Putamen (tissue), 1 donor: ENCODE measurements around the gene AMBRA1.
"Not testable (repeated sequence)": the region's sequence is repeated elsewhere in the genome, so short reads cannot be mapped to it uniquely, and the experiment has no call there.

Experiments used
- DNase-seq: peaks from one replicate; pipeline ENCODE4 v3.0.0-alpha.2; 2016; ENCODE audit warnings: low spot score

AMBRA1 gene

GRCh38 chr11:46529928-46530574 lies 63.8 kb downstream of the AMBRA1 start:
- DNase-seq: no peak

DNA sequence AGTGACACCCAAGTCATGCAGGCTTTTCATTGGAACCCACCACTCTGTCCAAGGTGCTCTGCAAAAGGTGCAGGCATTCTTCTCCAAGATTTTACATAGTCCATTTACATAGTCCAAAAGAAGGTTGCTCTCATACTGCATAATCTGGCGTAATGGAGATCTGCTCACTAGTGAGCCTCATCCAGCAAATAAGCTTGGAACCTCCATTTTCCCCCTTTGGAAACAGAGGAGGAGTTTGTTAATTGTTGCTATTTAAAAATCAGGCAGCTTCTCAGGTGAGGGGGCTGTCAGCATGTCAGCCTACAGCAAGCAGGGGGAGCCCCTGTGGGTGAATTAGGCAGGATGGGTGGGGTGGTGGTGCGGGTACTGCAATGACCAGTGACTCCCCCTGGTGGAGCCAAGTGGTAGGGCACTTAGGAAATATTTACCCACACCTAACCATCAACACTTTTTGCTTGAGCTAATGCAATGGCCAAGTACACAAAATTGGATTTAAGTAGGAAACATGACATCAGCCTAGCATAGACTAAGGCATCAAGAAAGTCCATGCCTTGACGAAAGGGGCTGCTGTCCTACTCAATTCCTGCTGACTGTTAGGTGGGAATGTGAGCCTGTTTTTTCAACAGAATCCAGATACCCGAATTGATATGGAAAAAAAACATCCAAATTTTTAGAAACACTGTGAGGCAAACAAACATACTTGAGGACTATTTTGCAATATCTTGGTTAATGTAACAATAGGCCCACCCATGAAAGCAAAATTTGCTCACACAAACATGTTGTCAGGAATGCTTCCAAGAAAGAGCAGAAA lies 64.5 kb downstream of the AMBRA1 start:
- peak; percentile 70 for DNase-seq

DNA sequence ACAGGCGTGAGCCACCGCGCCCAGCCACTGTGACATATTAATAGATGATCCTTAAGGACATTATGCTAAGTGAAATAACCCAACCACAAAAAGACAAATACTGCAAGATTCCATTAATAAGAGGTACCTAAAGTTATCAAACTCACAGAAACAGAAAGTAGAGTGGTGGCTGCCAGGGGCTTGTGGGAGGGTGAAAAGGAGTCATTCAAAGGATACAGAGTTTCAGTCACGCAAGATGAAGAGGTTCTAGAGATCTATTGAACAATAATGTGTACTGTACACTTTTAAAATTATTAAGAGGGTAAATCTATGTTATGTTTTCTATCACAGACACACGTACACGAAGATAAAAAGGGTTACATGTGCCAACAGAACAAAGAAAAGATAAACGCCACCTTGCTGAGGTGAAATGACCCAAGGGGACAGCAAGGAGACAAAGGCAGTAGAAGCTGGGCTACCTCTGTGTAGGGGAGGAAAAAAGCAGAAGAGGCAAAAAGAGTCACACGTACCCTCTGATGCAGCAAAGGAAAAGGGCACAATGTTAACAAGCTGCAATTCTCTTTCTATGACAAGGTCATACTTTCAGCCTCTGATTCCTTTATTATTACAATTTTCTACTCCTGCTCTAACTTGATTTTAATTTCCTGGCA lies 65.3 kb downstream of the AMBRA1 start:
- no peak for DNase-seq

DNA sequence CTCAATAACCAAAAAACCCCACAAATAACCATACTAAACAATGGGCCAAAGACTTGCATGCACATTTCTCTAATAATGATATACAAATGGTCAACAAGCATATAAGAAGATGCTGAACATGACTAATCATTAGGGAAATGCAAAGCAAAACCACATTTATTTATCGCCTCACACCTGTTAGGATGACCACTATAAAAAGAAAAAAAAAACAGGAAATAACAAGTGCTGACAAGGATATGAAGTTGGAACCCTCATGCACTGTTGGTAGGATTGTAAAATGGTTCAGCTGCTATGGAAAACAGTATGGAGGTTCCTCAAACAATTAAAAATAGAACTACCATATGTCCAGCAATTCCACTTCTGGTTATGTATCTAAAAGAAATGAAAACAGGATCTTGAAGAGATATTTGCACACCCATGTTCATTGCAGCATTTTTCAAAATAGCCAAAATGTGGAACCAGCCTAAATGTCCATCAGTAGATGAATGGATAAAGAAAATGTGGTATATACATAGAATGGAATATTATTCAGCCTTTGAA lies 66.2 kb downstream of the AMBRA1 start:
- no peak for DNase-seq

- DNase-seq: no peak
Observed at GRCh38 chr11:46526216-46527215, 67.3 kb downstream of the AMBRA1 start.

DNA sequence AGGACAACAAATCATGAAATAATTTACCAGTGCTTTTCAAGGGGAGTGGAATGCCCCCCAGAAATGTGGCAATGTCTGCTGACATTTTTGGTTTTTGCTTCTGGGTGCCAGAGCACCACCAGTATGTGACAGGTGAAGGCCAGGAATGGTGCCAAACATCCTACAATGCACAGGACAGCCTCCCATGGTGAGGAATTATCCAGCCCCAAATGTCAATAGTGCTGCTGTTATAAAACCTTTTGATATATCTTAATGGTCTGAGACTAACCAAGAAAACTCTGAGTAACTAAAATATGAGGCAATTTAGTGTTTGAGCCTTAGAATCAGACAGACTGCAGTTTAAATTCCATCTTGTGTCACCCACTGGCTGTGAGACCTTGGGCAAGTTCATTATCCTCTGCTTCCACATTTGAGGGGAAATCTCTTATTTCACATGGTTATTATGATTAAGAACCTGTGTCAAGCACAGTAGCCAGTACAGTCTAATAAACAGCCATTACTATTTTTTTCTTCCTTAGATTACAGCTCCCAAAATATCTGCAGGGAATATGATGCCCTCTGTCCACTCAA lies 69.5 kb downstream of the AMBRA1 start:
- no peak for DNase-seq

DNA sequence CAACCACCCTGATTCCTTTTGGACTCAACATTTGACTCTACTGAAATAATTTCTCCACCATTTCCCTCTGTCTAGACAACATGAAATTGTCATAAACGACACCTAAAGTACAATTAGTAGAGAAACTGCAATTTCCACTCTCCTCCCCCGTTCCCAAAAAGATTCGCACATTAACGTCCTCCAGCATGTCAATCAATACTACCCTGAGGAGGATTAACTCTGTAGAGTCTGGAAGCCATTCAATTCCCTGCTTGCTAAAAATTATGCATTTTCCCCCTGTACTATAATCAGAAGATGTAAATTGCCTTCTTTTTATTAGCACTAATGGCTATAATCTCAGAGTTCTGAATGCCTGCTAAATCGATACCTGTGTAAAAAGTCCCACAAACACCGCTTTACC lies 70.5 kb downstream of the AMBRA1 start:
- no peak for DNase-seq

DNA sequence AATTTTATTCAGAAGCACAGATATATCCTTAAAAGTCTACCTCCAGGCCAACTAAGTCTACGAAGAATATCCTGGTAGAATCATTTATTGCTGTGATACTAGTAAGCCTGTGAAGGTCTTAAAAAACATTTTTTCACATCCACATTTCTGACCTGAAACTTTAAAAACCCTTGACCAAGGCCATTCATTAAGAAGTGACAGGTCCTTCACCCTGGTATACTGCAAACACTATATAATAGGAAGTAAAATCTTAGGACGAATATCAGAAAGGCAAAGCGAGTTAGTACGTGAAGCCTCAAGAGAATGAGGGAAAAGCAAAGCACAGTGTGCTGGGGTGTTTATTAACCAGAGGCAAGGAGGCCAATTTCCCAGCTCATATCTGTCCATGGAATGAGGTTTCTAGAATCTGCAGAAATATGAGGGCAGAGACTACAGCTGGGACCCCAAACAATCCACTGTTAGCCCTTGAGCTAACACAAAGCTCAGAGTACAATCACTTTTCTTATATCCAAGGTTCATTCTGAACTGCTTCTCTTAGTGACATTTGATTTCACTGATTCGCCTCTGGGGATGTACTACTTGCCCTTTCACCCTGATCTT lies 71.0 kb downstream of the AMBRA1 start:
- no peak for DNase-seq

- no peak for DNase-seq
Observed at GRCh38 chr11:46521961-46522681, 71.7 kb downstream of the AMBRA1 start.

DNA sequence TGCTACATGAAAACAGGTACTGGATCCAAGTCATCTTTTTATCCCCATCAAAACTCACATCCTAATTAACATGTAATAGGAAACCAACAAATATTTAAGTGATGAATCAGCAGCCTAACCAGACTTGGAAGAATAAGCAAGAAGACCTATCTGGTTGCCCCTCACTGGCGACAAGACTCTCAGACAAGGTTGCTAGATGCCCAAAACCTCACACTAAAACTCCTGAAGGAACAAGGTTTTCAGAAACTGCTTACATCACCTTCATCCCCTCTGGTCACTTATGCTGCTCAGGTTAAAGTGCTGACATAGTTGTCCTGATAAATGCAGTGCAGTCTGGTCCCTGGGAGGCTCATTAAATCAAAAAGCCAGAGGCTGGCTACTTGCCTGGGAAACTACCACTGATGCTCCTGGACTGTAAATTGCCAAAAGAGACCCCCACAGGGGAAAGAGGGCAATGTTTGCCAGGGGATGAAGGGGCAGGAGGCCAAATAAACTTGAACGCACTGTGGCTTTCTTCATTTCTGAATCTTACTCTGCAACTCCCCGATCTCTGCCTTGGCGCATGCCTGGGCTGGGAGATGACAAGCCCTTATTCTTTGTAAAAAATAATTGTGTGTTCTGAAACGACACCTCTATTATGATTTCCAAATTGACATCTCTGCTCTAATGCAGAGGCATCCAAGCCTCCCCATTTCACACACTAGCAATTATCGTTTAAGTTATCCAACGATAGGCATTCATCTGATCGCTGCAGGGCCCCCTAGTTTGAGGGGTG lies 72.7 kb downstream of the AMBRA1 start:
- peak; percentile 35 for DNase-seq

DNA sequence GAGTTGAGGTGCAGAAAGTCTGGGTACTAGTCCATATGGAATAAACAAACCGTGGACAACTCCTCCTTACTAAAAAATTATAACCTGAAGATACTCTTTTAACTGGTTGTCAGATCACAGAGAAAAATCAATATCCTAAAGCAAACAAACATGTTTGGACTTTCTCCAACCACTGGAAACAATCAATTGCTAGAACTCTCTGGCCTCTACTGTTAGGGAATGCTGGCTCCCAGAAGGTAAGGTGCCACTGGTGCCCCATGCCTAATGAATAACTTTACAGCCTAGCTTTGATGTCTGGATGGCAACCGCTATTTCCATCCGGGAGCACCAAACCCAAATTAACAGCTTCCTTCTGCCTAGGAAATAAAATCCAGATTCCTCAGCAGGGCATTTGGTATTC lies 74.5 kb downstream of the AMBRA1 start:
- DNase-seq: no peak

GRCh38 chr11:46518928-46519327 lies 74.9 kb downstream of the AMBRA1 start:
- not testable (repeated sequence) for DNase-seq

DNA sequence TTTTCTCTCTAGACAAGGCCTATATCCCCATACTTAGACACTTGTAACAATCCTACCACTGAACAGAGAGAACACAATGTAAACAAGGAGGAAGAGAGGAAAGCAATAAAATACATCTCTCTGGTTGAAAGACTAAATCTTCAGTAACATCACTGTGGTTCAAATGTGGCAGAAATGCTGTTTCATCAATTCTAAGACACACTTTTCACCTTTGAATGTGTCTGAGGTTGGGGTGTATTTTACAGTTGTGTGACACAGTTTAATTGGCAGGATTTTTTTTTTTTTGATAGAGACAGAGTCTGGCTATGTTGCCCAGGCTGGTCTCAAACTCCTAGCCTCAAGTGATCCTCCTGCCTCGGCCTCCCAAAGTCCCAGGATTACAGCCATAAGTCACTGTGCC lies 79.5 kb downstream of the AMBRA1 start:
- no peak for DNase-seq

DNA sequence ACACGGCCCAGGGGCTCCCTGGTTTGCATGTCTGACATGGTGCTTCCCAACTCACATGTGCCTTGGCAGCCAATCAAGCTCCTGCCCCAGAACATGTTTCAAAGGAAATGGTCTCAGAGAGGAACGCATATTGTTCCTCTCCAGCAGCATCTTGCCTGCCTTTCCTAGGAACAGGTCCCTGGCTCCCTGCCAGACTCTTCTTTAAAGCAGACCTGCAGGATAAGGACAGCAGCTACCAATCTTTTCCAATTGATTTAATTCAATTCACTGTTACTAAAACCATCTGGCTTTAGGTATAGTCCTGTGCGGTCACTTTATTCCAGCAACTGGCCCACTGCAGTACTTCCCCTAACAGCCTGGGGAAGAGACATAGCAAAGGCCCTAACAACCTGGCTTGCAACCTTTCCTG lies 79.9 kb downstream of the AMBRA1 start:
- DNase-seq: no peak

GRCh38 chr11:46512261-46512881 lies 81.5 kb downstream of the AMBRA1 start:
- no peak for DNase-seq

DNA sequence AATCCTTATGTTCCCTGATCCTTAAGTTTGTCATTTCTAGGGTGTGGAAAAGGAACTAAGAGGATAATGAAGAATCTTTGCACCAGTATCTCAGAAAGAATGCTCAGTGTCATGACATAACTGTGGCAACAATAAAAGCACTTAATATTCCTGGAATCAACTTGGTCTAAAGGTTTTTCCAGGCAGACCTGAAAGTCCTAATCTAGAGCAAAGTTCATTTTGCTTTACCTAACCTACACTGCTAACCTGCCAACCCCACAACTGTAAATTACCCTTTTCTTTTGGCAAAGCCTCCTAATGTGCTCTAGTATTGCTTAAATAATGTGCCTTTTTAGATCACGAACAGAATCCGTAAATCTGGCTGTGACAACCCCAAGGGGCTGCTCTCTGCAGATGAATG lies 82.5 kb downstream of the AMBRA1 start:
- no peak for DNase-seq

DNA sequence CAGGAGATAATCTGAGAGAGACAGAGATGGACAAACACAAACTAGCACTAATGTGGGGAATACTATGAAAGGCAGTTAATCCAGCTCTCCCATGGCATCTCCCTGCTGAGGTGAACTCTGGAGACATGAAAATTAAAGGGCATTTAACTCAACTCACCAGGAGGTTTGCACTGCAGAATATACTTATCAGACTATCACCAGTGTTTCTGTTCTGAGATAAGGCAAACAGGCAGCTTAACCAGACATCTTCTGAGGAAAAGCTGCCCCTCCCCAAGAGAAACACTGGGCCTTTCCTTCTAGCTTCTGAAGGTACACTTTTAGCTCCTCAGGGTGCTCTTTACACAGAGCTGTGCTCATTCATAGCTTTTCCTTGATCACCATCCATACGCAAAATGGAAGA lies 85.5 kb downstream of the AMBRA1 start:
- DNase-seq: no peak

GRCh38 chr11:46506483-46506791 lies 87.4 kb downstream of the AMBRA1 start:
- no peak for DNase-seq
